Measurements from ENCODE around the gene LRBA. TPM values are rescaled to one million over a fixed set of nuclear protein-coding genes. Genes with fewer than 3 reads are reported as not detected.
A peak's percentile ranks its signal among the peaks of the same experiment; 100 is the strongest.

Gene LRBA
- total RNA-seq, 3 donors from 2014 or later (not counting 1 experiment from before 2014, with no cell fraction given): 72.1 to 87.6 (median 83.1) TPM

DNA sequence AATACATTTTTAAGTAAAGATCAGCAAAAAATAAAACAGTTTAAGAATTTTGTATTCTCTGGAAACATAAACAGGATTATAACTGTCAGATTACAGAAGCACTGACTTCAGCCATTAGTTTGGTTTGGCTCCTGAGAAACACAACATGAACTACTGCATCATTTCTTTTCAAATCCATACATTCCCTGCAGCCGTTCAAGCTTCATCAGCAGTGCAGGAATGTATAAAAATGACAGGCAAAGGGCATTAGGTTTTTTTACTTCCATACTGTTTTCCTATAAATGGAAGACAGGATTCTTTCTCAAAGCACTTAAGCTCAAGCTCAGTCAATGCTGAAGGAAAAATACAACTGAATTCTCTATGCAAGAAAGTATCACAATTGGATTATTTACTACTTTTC is 437.3 kb downstream of the LRBA start:
- intact Hi-C loops (cut with micrococcal nuclease): no loop called here
- H3K4me1 Mint-ChIP-seq: peaks cover 9 to 15% of the 10 kb centered on the region in 2 donors
- H3K4me3 Mint-ChIP-seq: no peak overlapping the region
- WGBS (ENCODE audit: insufficient coverage): no CpG with 5 or more reads among the region's 1 CpG
- DNase-seq: no peak
- H3K4me3 ChIP-seq (ENCODE audit: low read length): no peak overlapping the region
- H3K27me3 ChIP-seq (ENCODE audit: control insufficient read depth, insufficient read depth, low read length): no peaks in the 10 kb centered on the region
- no peak overlapping the region for H3K27ac Mint-ChIP-seq
- H3K9me3 ChIP-seq (ENCODE audit: control insufficient read depth, insufficient read depth, low read length): peaks cover 5% of the 10 kb centered on the region
- TF ChIP-seq, protein P1, sequence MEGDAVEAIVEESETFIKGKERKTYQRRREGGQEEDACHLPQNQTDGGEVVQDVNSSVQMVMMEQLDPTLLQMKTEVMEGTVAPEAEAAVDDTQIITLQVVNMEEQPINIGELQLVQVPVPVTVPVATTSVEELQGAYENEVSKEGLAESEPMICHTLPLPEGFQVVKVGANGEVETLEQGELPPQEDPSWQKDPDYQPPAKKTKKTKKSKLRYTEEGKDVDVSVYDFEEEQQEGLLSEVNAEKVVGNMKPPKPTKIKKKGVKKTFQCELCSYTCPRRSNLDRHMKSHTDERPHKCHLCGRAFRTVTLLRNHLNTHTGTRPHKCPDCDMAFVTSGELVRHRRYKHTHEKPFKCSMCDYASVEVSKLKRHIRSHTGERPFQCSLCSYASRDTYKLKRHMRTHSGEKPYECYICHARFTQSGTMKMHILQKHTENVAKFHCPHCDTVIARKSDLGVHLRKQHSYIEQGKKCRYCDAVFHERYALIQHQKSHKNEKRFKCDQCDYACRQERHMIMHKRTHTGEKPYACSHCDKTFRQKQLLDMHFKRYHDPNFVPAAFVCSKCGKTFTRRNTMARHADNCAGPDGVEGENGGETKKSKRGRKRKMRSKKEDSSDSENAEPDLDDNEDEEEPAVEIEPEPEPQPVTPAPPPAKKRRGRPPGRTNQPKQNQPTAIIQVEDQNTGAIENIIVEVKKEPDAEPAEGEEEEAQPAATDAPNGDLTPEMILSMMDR (IDR thresholded peaks at IDR 0.05): no peak
- H3K36me3 ChIP-seq (ENCODE audit: control insufficient read depth, insufficient read depth, low read length): peaks cover 9% of the 10 kb centered on the region
- H3K36me3 Mint-ChIP-seq: peaks cover 7% of the 10 kb centered on the region
- no peaks in the 10 kb centered on the region for H3K27me3 Mint-ChIP-seq (ENCODE audit: low read depth in 2 of 2)
- peaks cover 6% of the 10 kb centered on the region for H3K4me1 ChIP-seq (ENCODE audit: control insufficient read depth, insufficient read depth, low read length)
- ATAC-seq: no peak
- H3K9me3 Mint-ChIP-seq: no peaks in the 10 kb centered on the region
- no peak overlapping the region for H3K27ac ChIP-seq (ENCODE audit: low read length)

DNA sequence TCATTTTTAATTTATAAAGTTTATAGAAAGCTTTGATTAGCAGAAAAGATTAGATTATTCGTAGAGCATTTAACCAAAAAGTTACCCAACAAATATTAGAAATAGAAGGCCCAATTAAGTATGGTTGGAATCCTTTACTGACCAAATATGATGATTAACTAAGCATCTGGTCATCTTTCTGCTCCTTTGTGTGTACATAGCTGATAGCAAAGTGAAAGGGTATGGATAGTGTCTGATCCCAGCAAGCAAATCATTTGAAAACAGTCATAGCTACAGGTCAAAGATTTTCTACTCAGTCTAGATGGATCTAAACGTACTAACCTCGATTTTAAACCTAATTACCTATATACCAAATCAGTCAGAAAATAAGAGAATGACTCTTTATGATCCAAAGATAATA is 440.4 kb downstream of the LRBA start:
- H3K27ac Mint-ChIP-seq: peak overlapping the region in 1 of 2 donors; percentile 6
- H3K27me3 Mint-ChIP-seq (ENCODE audit: low read depth in 2 of 2): no peaks in the 10 kb centered on the region
- intact Hi-C loops (cut with micrococcal nuclease): no loop called here
- Histone ChIP-seq H3K4me3 (ENCODE audit: low read length) (no peak overlapping the region), H3K4me1 (ENCODE audit: control insufficient read depth, insufficient read depth, low read length) (peaks cover 8% of the 10 kb centered on the region), H3K27ac (ENCODE audit: low read length) (no peak overlapping the region), H3K36me3 (ENCODE audit: control insufficient read depth, insufficient read depth, low read length) (no peaks in the 10 kb centered on the region), H3K27me3 (ENCODE audit: control insufficient read depth, insufficient read depth, low read length) (no peaks in the 10 kb centered on the region), H3K9me3 (ENCODE audit: control insufficient read depth, insufficient read depth, low read length) (no peaks in the 10 kb centered on the region)
- H3K9me3 Mint-ChIP-seq: no peaks in the 10 kb centered on the region
- WGBS (ENCODE audit: insufficient coverage): no CpG with 5 or more reads among the region's 3 CpGs
- DNase-seq: no peak
- H3K4me3 Mint-ChIP-seq: no peak overlapping the region
- peaks cover 7% of the 10 kb centered on the region for H3K36me3 Mint-ChIP-seq
- H3K4me1 Mint-ChIP-seq: peaks cover 14 to 23% of the 10 kb centered on the region in 2 donors
- no peak for ATAC-seq
- TF ChIP-seq, protein P1 (IDR thresholded peaks at IDR 0.05): no peak

DNA sequence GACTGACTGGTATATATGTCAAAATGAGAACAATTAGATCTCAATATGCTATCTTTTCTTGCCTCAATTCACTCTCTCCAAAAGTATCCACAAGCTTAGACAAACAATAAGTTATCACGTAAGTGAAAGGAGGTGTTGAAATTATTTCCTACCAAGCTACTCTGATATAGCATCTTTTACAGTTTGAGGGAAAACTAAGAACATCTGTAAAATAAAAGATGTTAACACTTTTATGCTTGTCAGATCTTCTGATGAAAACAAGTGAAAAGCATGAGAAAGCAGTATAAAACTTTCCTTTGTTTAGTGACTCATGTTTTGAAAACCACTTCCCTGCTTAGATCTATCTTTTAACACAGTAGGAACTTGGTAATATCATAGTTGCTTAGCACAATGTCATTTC is 441.6 kb downstream of the LRBA start:
- Histone ChIP-seq H3K9me3 (ENCODE audit: control insufficient read depth, insufficient read depth, low read length) (no peaks in the 10 kb centered on the region), H3K27me3 (ENCODE audit: control insufficient read depth, insufficient read depth, low read length) (no peaks in the 10 kb centered on the region), H3K4me1 (ENCODE audit: control insufficient read depth, insufficient read depth, low read length) (peaks cover 8% of the 10 kb centered on the region), H3K4me3 (ENCODE audit: low read length) (no peak overlapping the region), H3K36me3 (ENCODE audit: control insufficient read depth, insufficient read depth, low read length) (peaks cover 5% of the 10 kb centered on the region), H3K27ac (ENCODE audit: low read length) (peak overlapping the region; percentile 37)
- WGBS (ENCODE audit: insufficient coverage): no CpG with 5 or more reads among the region's 1 CpG
- DNase-seq: no peak
- no peaks in the 10 kb centered on the region for H3K9me3 Mint-ChIP-seq
- H3K27me3 Mint-ChIP-seq (ENCODE audit: low read depth in 2 of 2): no peaks in the 10 kb centered on the region
- H3K4me3 Mint-ChIP-seq: peak overlapping the region; percentile 68
- TF ChIP-seq, protein P1 (IDR thresholded peaks at IDR 0.05): no peak
- no peaks in the 10 kb centered on the region for H3K36me3 Mint-ChIP-seq
- peak overlapping the region; percentile 89 to 92 for H3K27ac Mint-ChIP-seq
- intact Hi-C loops (cut with micrococcal nuclease): no loop called here
- peaks cover 14 to 23% of the 10 kb centered on the region in 2 donors for H3K4me1 Mint-ChIP-seq
- ATAC-seq: peak; percentile 56 to 66 (median 57)

Measured in natural killer cell (primary cell).